ENCODE results near the gene MIR17HG. TPM values are rescaled to one million over a fixed set of nuclear protein-coding genes. Genes with fewer than 3 reads are reported as not detected.

The MIR17HG gene
- total RNA-seq, 4 donors from 2014 or later = 0.78 to 2.7 (median 1.3) TPM

- 100% methylated on average over 1 of the region's 1 CpG for WGBS, 2 donors
- H3K4me3 ChIP-seq (ENCODE audit: low read depth, poor library complexity, severe bottlenecking) = no peak overlapping the region
- TF ChIP-seq POLR2A (IDR thresholded peaks at IDR 0.05) (no peak), CTCF (IDR thresholded peaks at IDR 0.05) (no peak)
- DNase-seq (ENCODE audit: low spot score in 2 of 2) = no peak
- intact Hi-C loops (cut with DNase I; ENCODE audit: low total_unique reads) = no loop called here
Observed at GRCh38 chr13:91305652-91306051, 41.8 kb upstream of the MIR17HG start.

GRCh38 chr13:91307887-91308286, 39.6 kb upstream of the MIR17HG start:
- no peak for TF ChIP-seq POLR2A (IDR thresholded peaks at IDR 0.05)
- TF ChIP-seq CTCF (IDR thresholded peaks at IDR 0.05) = no peak
- no peak overlapping the region for H3K4me3 ChIP-seq (ENCODE audit: low read depth, poor library complexity, severe bottlenecking)
- no peak for DNase-seq (ENCODE audit: low spot score in 2 of 2)
- intact Hi-C loops (cut with DNase I; ENCODE audit: low total_unique reads) = no loop called here
- 65 to 73% methylated on average over 2 of the region's 2 CpGs for WGBS, 2 donors

GRCh38 chr13:91308299-91308698, 39.2 kb upstream of the MIR17HG start:
- WGBS, 2 donors = 67 to 68% methylated on average over 2 of the region's 2 CpGs
- TF ChIP-seq CTCF (IDR thresholded peaks at IDR 0.05) (no peak), POLR2A (IDR thresholded peaks at IDR 0.05) (no peak)
- intact Hi-C loops (cut with DNase I; ENCODE audit: low total_unique reads) = no loop called here
- no peak overlapping the region for H3K4me3 ChIP-seq (ENCODE audit: low read depth, poor library complexity, severe bottlenecking)
- no peak for DNase-seq (ENCODE audit: low spot score in 2 of 2)

- no peak for TF ChIP-seq POLR2A (IDR thresholded peaks at IDR 0.05)
- no peak for TF ChIP-seq CTCF (IDR thresholded peaks at IDR 0.05)
- no peak overlapping the region for H3K4me3 ChIP-seq (ENCODE audit: low read depth, poor library complexity, severe bottlenecking)
- intact Hi-C loops (cut with DNase I; ENCODE audit: low total_unique reads) = no loop called here
- 73 to 83% methylated on average over 4 of the region's 4 CpGs for WGBS, 2 donors
- DNase-seq (ENCODE audit: low spot score in 2 of 2) = no peak
Observed at GRCh38 chr13:91311491-91311890, 36.0 kb upstream of the MIR17HG start.

GRCh38 chr13:91312324-91312723, 35.2 kb upstream of the MIR17HG start:
- H3K4me3 ChIP-seq (ENCODE audit: low read depth, poor library complexity, severe bottlenecking) = no peak overlapping the region
- DNase-seq (ENCODE audit: low spot score in 2 of 2) = no peak
- no peak for TF ChIP-seq POLR2A (IDR thresholded peaks at IDR 0.05)
- TF ChIP-seq CTCF (IDR thresholded peaks at IDR 0.05) = no peak
- 48 to 54% methylated on average over 3 of the region's 3 CpGs for WGBS, 2 donors
- intact Hi-C loops (cut with DNase I; ENCODE audit: low total_unique reads) = no loop called here

- no peak overlapping the region for H3K4me3 ChIP-seq (ENCODE audit: low read depth, poor library complexity, severe bottlenecking)
- WGBS, 2 donors = 13 to 14% methylated on average over 5 of the region's 5 CpGs
- intact Hi-C loops (cut with DNase I; ENCODE audit: low total_unique reads) = no loop called here
- no peak for DNase-seq (ENCODE audit: low spot score in 2 of 2)
- no peak for TF ChIP-seq CTCF (IDR thresholded peaks at IDR 0.05)
- no peak for TF ChIP-seq POLR2A (IDR thresholded peaks at IDR 0.05)
Observed at GRCh38 chr13:91313103-91313502, 34.4 kb upstream of the MIR17HG start.

Measured in lower leg skin (tissue), 4 donors.